Esophagus squamous epithelium (tissue), 4 donors: ENCODE results near the gene CASK.
A peak's percentile ranks its signal among the peaks of the same experiment; 100 is the strongest.

Source experiments
- POLR2A ChIP-seq, 4 donors: fragments of 450-650 bp; IDR thresholded peaks; one replicate each; pipeline ENCODE4 v1.6.1; 2017; ENCODE audit warnings: antibody characterized with exemption in 4 of 4, mild to moderate bottlenecking in 4 of 4, moderate library complexity in 3 of 4
- TF ChIP-seq, protein P1 (sequence below), 6 experiments: fragments of 450-650 bp in 4 of 6; fragments of 200-600 bp in 2 of 6; sonication (generic) in 2 of 6; IDR thresholded peaks; one replicate each; pipeline ENCODE4 v1.5.1; 2016 to 2019; ENCODE audit warnings: antibody characterized with exemption in 6 of 6, mild to moderate bottlenecking in 4 of 6, moderate library complexity in 4 of 6

DNA sequence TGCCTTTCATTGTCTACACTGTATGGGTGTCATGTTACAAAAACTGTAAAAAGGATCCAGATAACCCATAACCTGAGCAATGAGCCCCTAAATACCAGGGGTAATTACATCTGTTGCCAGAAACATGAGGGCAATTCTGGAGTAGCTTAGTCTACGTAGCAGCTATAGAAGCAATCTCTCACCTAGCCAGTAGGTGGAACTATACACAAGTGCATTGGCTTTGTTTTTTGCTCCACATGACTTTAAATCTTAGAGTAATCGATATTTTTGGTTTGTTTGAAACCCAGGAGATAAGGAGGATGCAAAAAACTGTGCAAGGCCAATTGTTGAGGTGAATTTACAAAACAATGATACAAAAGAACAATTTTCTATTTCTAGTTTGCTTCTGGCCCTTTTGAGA lies 141.9 kb downstream of the CASK start:
- TF ChIP-seq, protein P1, sequence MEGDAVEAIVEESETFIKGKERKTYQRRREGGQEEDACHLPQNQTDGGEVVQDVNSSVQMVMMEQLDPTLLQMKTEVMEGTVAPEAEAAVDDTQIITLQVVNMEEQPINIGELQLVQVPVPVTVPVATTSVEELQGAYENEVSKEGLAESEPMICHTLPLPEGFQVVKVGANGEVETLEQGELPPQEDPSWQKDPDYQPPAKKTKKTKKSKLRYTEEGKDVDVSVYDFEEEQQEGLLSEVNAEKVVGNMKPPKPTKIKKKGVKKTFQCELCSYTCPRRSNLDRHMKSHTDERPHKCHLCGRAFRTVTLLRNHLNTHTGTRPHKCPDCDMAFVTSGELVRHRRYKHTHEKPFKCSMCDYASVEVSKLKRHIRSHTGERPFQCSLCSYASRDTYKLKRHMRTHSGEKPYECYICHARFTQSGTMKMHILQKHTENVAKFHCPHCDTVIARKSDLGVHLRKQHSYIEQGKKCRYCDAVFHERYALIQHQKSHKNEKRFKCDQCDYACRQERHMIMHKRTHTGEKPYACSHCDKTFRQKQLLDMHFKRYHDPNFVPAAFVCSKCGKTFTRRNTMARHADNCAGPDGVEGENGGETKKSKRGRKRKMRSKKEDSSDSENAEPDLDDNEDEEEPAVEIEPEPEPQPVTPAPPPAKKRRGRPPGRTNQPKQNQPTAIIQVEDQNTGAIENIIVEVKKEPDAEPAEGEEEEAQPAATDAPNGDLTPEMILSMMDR (IDR thresholded peaks at IDR 0.05), result peak in 5 of 6 experiments; percentile 42 to 63 (median 57)
- TF ChIP-seq POLR2A (IDR thresholded peaks at IDR 0.05), result no peak
